ENCODE measurements around the gene ACTMAP.

DNA sequence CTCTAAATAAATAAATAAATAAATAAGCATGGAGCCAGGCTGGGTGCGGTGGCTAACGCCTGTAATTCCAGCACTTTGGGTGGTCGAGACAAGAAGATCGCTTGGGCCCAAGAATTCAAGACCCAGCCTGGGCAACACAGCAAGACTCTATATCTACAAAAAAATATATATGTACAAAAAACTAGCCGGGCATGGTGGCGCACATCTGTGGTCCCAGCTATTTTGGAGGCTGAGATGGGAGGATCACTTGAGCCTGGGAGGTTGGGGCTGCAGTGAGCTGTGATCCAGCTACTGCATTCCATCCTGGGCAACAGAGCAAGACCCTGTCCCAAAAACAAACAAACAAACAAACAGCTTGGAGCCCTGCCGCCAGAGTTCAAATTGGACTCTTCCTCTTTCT is 2.7 kb downstream of the ACTMAP start:
- TF ChIP-seq CTCF (IDR thresholded peaks at IDR 0.05; ENCODE audit: low read length), result no peak
- no peak for TF ChIP-seq EZH2phosphoT487 (IDR thresholded peaks at IDR 0.05; ENCODE audit: low read length)
- no peak for TF ChIP-seq EZH2 (optimal IDR thresholded peaks at IDR 0.05; ENCODE audit: low read depth, low read length)
